Renal cortex interstitium (tissue), 11 donors: ENCODE data around the gene ITLN1. TPM values are rescaled to one million over a fixed set of nuclear protein-coding genes. Genes with fewer than 3 reads are reported as not detected.
A peak's percentile ranks its signal among the peaks of the same experiment; 100 is the strongest.

ENCODE experiments used
- DNase-seq, 11 donors: peaks; one replicate each; pipeline ENCODE4 v3.0.0-alpha.2; 2013; ENCODE audit warnings: low read depth in 9 of 11, low spot score in 4 of 11; ENCODE audit errors: extremely low read depth in 1 of 11
- polyA plus RNA-seq, 3 donors: library from polyadenylated mRNA; unstranded; fragments of 120-200 nt; gene quantifications; one replicate each; pipeline ENCODE4 v1.2.1, GENCODE V29; 2013; ENCODE audit not compliant: insufficient read length in 3 of 3

ITLN1 gene
- polyA plus RNA-seq, 3 donors = 0.67 to 3.3 (median 1.5) TPM

DNA sequence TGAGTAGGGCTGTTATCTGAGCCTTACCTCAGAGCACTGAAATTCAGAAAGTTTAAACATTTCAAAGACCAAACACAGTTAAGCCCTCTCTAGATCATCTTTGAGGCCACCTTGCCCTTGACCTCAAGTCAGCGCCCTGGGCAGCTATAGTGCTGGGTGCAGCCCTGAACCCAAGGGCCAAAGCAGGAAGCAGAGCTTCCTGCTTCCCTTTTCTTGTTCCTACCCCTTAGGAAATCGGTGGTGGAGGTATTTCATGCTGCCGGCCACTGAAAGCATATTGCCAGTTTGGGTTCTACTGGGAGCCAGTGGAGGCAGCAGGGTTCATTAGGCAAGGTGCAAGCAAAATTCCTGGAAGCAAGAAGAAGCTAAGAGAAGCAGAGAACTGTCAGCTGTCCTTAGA is 48.4 kb downstream of the ITLN1 start:
- DNase-seq = no peak

GRCh38 chr1:160835751-160836150 is 49.2 kb downstream of the ITLN1 start:
- DNase-seq = no peak

DNA sequence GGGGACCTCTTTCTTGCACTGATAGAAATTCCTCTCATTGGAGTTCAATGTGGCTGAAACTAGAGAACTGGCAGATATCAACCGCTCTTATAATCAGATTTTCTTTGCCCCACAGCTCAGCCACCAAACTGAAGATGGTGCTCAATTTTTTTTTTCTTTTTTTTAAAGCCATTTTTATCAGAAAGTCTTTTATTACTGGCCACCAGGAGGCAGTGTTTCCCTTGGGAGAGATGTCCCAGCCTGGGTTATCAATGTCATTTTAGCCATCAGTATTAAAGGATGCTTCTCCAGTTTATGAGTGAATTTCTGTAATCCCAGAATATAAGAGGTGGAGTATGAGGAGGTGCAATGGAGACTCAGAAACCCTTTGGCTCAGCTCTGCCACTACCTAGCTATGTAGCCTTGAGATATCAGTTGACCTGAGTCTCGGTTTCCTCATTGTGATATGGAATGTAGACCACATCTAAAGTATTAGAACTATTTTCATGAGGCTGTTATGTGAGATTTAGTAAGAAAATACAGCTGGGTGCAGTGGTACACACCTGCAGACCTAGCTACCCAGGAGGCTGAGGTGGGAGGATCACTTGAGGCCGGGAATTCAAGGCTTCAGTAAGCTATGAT is 49.9 kb downstream of the ITLN1 start:
- DNase-seq = peak in 6 of 11 donors; percentile 7 to 16 (median 11)

GRCh38 chr1:160830321-160831153 is 54.4 kb downstream of the ITLN1 start:
- peak in 10 of 11 donors; percentile 13 to 41 (median 18) for DNase-seq

DNA sequence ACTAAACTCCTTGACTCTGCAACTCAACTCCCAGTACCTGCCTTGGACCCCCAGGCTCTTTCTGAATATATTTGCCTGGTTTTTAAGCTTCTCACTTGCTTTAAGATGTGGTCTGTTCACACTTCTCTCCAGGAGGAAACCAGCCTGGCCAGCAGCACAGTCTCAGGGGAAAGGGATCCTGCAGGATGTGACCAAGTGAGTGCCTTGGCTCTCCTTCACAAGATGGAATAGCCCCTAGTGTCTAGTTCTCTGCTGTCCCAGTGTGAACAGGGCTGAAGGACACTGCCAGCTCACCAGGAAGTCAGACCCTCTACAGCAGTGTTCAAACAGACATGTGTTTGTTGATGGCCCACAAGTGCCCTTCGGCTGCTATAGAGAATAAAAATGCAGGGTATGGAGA is 55.2 kb downstream of the ITLN1 start:
- no peak for DNase-seq

- DNase-seq = no peak
Measured at GRCh38 chr1:160827418-160827817, 57.6 kb downstream of the ITLN1 start.

DNA sequence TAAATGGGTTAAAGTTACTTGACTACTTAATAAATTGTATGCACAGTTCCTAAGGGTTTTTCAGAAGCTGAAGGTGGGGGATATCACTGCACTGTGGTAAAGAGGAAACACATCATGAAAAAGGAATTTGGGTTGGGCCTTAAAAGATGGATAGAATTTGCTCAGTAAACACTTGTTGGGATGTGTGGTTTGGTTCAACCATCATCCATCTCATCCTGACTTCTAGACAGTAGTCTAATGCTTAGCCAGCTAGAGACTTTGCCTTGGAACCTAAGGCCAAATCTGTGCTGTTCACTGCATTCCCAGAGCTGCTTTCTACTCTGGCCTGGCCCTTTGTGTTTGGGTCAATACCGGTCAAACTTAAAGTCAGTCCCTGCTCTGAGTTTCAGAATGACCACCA is 58.4 kb downstream of the ITLN1 start:
- DNase-seq = no peak

Other genes with a start within 250 kb of the ITLN1 start
- under 1 TPM; 0.04 to 0.19 (median 0.09) TPM for gene SLAMF1, start 238.1 kb downstream of the ITLN1 start, polyA plus RNA-seq
- gene CD48, start 173.4 kb downstream of the ITLN1 start, polyA plus RNA-seq = 1 to 10 TPM; 1.4 to 1.7 (median 1.5) TPM
- under 1 TPM; 0.33 to 0.40 (median 0.33) TPM for gene SLAMF7, start 145.9 kb downstream of the ITLN1 start, polyA plus RNA-seq
- under 1 TPM; 0.08 to 0.13 (median 0.11) TPM for gene LY9, start 89.0 kb downstream of the ITLN1 start, polyA plus RNA-seq
- gene CD244, start 22.3 kb downstream of the ITLN1 start, polyA plus RNA-seq = under 1 TPM; 0.20 to 0.36 (median 0.32) TPM
- under 1 TPM in 1 of 3 donors, not detected in 2; 0.29 TPM for gene ITLN2, start 69.6 kb upstream of the ITLN1 start, polyA plus RNA-seq
- gene F11R, start 136.0 kb upstream of the ITLN1 start, polyA plus RNA-seq = 10 to 100 TPM; 73.1 to 94.2 (median 82.1) TPM
- gene TSTD1, start 153.8 kb upstream of the ITLN1 start, polyA plus RNA-seq = 10 to 100 TPM; 49.4 to 76.5 (median 63.5) TPM
- 10 to 100 TPM; 49.7 to 62.5 (median 59.8) TPM for gene USF1, start 160.8 kb upstream of the ITLN1 start, polyA plus RNA-seq
- gene ARHGAP30, start 184.7 kb upstream of the ITLN1 start, polyA plus RNA-seq = 1 to 10 TPM; 2.1 to 2.5 (median 2.2) TPM
- gene NECTIN4, start 204.4 kb upstream of the ITLN1 start, polyA plus RNA-seq = 1 to 10 TPM; 2.2 to 4.0 (median 3.5) TPM
- 10 to 100 TPM; 15.7 to 19.3 (median 17.6) TPM for gene KLHDC9, start 213.2 kb upstream of the ITLN1 start, polyA plus RNA-seq
- 10 to 100 TPM; 70.5 to 94.2 (median 71.9) TPM for gene PFDN2, start 232.9 kb upstream of the ITLN1 start, polyA plus RNA-seq
- 10 to 100 TPM; 49.0 to 58.8 (median 51.5) TPM for gene NIT1, start 232.9 kb upstream of the ITLN1 start, polyA plus RNA-seq
- gene DEDD, start 247.5 kb upstream of the ITLN1 start, polyA plus RNA-seq = 10 to 100 TPM; 47.6 to 57.0 (median 55.1) TPM